ENCODE results near the gene SLC1A1.

The SLC1A1 gene

DNA sequence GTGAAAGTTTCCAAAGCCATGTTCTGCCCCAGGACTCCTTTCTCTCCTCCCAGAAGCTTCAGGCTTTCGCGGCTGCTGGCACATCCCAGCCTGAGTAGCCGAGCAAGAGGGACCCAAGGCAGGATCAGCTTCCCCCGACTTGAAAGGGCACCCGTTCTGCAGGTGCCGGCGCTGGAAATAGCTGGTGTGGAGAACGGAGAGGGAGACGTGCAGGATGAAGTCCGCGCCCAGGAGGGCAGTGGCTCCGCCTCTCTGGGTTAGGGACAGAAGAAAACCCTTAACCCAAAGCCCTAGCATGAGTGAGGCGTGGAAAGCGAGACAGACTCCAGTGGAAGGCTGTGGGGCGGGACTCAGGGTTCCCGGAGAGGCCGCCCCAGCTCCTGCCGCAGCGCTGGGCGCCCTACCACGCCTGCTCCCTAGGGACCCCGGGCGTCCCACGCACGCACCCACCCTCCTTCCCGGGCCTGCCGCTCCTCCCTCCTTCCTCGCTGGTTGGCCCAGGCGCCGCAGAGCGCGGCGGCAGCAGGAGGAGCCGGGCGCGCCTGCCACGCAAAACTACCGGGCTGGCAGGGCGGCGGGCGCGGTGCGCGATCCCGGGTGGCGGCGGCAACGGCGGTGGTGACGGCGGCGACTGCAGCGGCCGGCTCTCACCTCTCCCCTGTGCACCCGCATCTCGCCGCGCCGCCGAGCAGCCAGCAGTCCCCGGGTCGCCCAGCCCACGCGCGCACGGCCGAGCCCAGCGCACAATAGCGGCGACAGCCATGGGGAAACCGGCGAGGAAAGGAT is at the start of gene SLC1A1:
Gene SLC1A1, plus strand, starts transcription at position 550 of the 786 bp plus-strand sequence. Its CDS starts 212 bp downstream, at position 762.
- in situ Hi-C loops (cut with HindIII; ENCODE audit: low sequenced_read_pairs): no loop called here

DNA sequence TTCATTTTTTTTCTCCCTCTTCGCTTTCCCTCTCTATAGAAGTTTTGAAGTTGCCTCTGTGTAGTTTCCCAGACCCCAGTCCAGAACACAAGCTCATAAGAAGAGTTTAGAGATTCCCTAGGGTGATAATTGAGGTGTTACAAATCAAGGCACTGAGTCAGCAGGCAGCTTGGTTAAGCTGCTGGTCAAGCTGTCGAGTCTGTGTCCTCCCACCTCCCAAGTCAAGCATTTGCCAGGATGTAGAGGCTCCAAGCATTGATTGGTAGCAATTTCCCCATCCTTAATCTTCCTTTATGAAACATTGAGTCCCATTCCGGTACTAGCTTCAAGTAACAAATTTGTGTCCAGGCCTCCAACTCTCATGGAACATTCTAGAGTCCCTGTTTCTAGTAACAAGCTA is 47.5 kb upstream of the SLC1A1 start:
- in situ Hi-C loops (cut with HindIII; ENCODE audit: low sequenced_read_pairs): no loop called here

DNA sequence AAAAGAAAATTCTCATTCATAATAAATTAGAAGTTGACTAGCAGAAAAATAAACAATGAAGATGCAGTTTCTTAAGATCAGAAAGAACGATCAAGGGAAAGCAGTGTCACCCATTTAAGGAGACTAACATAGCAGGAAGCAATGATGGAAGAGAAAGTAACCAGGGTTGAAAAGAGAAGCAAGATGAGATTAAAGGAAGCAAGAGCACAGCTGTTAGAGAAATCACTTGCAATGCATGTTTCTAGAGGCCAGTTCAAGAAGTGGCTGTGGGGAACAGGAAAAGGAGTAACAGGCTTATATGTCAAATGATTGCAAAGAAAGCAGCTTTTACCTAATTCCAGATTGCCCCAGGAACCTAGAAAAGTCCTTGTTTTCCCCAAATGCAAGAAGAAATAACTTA is 46.8 kb upstream of the SLC1A1 start:
- in situ Hi-C loops (cut with HindIII; ENCODE audit: low sequenced_read_pairs): no loop called here

DNA sequence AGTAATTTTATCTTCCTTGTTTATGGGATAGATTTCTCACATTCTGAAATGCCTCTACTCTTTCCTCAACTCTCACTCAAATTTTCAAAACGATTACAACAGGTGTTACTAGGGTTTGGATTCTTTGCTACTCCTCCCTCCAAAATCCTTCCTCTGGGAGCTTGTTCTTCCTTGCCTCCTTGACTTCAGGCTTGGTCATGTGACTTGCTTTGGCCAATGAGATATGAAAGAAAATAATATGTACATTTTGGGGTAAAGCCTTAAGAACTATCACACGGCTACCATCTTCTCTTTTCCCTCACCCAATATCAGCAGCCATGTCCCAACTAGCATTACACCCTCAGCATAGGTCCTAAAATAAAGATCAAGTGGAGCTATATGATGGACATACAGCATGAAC is 28.8 kb upstream of the SLC1A1 start:
- in situ Hi-C loops (cut with HindIII; ENCODE audit: low sequenced_read_pairs): no loop called here

DNA sequence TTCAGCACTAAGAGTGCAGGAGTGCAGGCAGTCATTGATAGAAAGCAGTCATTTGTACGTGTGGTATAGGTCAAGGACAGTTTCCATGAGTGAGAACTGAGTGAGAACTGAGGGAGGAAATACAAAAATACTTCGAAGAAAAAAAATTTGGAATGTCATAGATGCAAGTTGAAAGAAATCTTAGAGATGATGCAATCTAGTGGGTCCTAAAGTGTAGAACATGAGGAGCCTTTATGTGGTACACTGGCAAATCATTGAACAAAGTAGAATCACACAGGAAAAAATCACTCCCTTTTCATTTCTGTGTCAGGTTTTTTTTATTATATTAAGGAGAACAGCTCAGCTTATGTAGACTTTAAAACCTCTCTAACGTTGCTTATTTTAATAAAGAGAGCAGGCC is 26.4 kb upstream of the SLC1A1 start:
- in situ Hi-C loops (cut with HindIII; ENCODE audit: low sequenced_read_pairs): no loop called here

DNA sequence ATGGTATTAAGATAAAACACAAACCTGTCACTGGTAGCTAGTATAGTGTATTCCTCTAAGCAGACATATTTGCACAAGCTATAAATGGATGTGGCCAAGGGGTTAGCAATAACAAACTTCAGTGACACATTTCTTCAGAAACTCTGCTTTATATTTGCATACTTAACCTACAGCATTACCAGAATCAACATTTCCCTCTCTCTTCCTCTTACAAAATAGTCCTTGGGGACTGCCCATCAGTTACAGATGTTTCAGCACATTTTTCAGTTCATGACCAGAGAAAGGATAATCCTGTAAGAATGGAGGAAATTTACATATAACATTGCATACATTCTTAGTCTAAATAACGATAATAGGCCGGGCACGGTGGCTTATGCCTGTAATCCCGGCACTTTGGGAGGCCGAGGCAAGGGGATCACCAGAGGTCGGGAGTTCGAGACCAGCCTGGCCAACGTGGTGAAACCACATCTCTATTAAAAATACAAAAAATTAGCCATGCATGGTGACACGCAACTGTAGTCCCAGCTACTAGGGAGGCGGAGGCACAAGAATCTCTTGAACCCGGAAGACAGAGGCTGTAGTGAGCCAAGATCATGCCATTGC is 25.3 kb upstream of the SLC1A1 start:
- in situ Hi-C loops (cut with HindIII; ENCODE audit: low sequenced_read_pairs): no loop called here

DNA sequence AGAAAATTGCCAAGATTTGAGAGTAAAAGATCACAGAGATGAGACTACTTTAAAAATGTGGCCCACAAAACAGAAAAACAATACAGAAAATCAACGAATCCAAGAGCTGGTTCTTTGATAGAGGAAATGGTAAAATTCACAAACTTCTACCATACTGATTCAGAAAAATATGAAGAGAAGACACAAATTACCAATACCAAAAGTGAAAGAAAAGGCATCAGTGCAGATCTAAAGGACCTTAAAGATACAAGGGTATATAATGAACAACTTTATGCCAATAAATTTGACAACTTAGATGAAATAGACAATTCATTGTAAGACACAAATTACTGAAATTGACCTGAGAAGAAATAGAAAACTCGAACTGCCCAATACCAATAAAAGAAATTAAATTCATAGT is 24.4 kb upstream of the SLC1A1 start:
- in situ Hi-C loops (cut with HindIII; ENCODE audit: low sequenced_read_pairs): no loop called here

DNA sequence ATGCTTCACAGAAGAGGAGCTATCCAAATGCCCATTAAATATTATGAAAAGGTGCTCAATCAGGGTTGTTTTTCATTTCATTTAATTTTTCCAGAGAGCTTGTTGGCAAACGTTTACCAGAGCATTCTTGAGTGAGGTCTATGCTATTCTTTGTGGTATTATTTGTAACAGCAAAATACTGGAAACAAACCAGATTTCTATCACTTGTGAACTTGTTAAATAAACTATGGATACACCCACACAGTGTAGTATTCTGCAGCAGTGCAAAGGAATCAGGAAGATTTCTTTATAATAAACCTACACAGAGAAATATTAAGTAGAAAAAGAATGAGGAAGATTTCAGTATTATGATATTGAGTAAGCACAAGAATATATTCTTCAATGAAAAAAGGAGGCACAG is 15.0 kb upstream of the SLC1A1 start:
- in situ Hi-C loops (cut with HindIII; ENCODE audit: low sequenced_read_pairs): no loop called here

DNA sequence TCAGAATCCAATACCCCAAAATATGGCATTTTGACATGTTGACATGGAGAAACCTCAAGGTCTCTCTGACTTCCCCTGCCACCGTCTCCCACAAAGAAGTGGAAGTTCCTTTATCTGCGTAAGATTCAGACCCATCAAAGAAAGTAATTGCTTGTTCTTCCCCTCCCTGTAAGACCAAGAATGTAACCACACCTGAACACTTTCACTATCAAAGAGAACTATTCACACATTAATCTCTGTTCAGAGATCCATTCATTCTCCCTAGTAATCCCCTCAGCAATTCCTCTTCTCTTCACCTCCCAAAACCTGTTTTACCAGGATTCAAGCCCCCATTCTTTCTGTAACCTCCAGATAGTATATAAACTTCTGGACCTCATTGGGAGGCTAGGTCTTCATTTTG is 4.1 kb upstream of the SLC1A1 start:
- in situ Hi-C loops (cut with HindIII; ENCODE audit: low sequenced_read_pairs): no loop called here

DNA sequence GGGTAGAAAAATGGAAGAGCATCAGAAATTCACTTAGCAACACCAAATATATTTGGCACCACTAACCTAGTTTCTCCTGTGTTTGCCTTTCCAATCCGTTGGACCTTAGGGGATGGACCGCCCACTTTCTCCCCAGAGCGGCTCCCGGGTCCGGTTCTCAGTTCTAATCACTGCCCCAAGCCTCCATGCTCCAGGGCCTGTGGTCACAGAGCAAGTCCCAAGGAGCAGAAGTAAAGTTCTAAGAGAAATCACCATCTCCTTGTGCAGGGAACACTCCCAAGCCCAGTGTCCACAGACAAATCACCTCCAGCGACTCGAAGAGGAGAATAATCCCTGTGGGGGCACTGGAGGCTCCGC is 728 bp upstream of the SLC1A1 start:
- in situ Hi-C loops (cut with HindIII; ENCODE audit: low sequenced_read_pairs): no loop called here

DNA sequence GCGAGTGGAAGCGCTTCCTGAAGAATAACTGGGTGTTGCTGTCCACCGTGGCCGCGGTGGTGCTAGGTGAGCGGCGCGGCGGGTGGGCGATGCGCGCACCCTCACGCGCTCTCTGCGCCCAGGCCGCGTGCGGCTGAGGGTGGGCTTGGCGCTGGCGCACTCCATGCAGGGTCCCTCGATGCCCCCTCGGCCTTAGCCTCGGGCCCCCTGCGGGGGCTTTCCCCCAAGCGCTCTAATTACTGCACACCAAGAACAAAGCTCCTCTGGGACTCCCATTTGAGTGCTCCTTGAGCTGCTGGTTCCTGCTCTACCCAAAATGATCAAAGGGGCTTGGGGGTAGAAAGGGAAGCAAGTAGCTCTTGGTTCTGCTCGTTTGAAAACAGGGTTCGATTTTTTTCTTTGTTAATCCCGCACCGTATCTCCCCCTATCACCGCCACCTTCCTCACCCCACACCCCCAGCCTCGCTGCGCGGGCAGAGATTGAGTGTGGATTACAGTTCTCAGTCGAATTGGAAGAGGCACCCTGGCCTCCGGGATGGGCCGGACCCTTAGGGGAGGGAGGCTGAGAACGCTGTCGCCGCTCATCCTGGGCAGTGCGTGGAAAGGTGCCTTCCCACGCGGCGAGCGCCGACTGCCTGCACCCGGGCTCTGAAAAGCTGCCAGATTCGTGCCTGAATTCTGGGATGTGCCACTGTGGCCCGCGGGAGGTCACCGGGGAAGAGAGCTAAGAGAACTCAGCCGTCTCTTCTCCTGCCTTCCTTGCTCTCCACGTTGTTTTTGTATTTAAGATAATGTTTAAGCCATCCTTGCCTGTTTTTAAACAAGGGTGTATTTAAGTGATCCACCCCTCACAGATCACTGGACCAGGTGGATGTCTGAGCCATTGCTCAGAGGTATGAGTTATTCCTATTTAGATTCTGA is 697 bp downstream of the SLC1A1 start:
- in situ Hi-C loops (cut with HindIII; ENCODE audit: low sequenced_read_pairs): no loop called here

DNA sequence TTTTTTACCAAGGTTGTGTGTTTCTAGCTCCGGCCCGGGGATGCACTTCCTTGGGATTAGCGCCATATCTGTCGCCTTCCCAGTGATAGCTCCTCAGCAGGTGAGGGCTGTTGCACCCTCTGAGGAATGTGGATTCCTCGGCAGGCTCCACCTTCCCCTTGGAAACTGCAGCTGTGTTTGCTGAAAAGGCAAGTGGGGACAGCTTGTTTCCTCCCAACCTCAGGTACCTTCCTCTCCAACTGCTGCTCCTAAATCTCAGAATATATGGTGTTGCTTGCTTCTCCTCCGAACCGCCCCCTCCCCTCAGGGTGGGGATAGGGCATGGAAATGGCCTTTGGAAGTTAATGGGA is 1.3 kb downstream of the SLC1A1 start:
- in situ Hi-C loops (cut with HindIII; ENCODE audit: low sequenced_read_pairs): no loop called here

DNA sequence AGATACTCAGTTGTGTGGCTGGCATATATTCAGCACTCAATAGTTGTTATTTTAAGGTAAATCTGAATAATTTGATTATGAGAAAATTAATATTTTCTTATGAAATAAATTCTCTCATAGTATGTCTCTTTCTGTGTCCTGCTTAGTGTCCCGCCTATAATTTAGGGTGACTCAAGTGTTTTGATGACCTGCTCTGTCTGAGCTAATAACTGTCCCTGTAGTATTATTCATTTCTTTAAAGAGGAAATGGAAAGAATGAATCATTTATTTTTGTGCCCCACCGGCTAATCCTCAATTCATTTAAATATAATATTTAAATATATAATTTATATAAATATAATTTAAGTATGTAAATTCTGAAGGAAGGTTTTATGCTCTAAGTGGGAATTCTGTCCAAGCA is 4.1 kb downstream of the SLC1A1 start:
- in situ Hi-C loops (cut with HindIII; ENCODE audit: low sequenced_read_pairs): no loop called here

DNA sequence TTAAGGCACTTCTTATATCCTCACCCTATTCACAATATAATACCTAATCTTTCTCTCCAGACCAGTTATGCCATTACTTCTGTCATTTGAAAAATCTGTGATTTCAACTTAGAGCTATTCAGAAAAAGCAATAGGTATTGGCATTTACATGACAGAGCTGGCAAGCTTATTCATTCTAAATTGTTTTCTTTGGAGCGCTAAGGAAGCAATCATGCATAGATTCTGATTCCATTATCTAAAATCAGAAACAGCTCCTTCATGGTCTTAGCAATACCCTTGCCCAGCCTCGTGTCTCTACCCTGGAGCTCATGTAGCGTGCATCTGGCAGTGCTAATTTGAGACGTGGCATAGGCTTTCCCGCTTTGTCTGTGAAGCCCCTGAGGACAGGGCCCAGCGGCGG is 4.5 kb downstream of the SLC1A1 start:
- in situ Hi-C loops (cut with HindIII; ENCODE audit: low sequenced_read_pairs): no loop called here

DNA sequence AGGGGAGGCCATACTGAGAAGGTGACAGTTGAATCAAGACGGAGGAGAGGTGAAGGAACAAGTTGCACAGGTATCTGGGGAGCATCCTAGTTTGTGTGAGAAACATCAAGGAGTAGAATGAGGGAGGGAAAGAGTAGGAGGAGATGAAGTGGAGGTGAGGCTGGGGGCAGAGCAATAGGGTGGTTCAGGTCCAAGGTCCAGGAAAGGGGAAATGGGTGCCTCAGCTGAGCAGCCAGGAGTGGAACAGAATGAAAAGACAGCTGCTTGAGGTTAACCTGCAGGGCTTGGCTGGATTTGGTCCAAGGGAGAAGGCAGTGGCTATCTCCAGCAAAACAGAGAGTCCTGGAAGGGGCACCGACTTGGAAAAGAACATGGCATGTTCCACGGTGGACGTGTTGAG is 5.3 kb downstream of the SLC1A1 start:
- in situ Hi-C loops (cut with HindIII; ENCODE audit: low sequenced_read_pairs): no loop called here

DNA sequence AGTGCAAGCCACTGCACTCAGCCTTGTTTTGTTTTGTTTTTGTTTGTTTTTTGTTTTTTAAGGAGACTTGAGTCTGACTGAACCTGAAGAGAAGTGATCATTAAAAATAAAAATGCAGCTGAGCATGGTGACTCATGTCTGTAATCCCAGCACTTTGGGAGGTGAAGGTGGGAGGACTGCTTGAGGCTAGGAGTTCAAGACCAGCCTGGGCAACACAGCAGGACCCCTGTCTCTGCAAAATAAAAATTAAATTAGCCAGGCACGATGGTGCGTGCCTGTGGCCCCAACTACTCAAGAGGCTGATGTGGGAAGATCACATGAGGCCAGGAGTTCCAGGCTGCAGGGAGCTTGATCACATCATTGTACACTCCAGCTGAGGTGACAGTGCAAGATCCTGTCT is 6.2 kb downstream of the SLC1A1 start:
- in situ Hi-C loops (cut with HindIII; ENCODE audit: low sequenced_read_pairs): no loop called here

DNA sequence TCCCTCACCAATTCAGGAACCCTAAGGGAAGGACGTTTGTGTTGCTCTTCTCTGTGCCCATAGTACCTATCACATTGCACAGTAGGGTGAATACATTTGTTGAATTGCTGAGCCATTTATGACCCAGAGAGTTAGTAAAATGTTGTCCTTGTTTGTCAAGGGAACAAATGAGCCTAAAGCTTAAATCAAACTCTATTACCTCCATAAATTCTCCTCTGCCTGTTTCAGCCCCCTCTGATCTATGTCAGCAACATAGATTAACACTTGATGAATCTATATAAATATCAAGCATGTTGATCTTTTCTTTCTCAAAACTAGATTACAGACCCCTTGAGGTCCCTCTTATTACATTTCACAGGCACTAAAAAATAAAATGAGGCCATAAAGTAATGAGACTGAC is 7.1 kb downstream of the SLC1A1 start:
- in situ Hi-C loops (cut with HindIII; ENCODE audit: low sequenced_read_pairs): no loop called here

DNA sequence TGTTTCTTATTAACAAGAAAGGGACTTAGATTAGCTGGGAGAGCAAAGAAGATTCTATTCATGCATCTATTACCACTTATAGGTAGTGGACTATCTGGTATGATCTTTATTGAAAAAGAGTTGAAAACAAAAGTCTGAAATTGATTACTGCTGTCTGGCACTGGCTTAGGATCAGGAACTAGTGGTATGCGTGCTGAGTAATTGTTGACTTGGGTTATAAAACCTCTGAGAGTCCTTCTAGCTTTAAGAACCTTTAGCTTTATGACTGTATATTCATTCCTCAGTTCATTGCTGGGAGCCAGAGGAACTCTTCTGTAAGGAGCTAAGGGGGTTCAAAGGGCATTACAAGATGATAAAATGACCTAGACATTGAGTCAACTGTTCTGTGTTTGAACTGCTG is 7.6 kb downstream of the SLC1A1 start:
- in situ Hi-C loops (cut with HindIII; ENCODE audit: low sequenced_read_pairs): no loop called here

DNA sequence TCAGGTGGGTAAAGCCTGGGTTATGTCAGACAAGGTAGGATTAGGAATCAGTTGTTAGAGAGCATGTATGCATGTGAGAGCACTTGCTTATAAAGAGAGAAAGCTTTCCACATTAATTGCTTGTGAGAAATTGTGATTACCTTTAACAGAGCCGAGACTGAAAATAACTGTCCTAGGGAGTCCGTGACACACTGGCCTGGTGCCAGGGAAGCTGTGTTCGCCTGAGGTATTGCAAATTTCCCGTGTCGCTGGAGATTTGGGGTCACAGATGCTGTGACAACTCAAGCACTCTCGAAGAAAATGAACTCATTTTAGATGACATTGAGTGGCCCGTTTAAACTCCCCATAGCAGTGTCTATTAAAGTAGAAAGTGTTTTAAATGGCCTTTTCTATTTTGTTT is 9.6 kb downstream of the SLC1A1 start:
- in situ Hi-C loops (cut with HindIII; ENCODE audit: low sequenced_read_pairs): no loop called here

DNA sequence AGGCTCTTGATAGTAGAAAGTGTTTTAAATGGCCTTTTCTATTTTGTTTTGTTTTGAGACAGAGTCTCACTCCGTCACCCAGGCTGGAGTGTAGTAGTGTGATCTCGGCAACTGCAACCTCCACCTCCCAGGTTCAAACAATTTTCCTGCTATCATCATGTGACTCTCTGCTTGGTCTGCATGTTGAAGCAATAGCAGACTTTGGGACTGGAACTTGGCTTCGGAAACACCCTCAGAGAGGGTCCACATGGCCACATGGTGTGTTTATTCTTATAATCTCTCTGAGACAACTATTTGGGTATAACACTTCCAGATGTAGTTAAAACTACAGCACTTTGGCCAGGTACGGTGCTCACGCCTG is 10.9 kb downstream of the SLC1A1 start:
- in situ Hi-C loops (cut with HindIII; ENCODE audit: low sequenced_read_pairs): no loop called here

DNA sequence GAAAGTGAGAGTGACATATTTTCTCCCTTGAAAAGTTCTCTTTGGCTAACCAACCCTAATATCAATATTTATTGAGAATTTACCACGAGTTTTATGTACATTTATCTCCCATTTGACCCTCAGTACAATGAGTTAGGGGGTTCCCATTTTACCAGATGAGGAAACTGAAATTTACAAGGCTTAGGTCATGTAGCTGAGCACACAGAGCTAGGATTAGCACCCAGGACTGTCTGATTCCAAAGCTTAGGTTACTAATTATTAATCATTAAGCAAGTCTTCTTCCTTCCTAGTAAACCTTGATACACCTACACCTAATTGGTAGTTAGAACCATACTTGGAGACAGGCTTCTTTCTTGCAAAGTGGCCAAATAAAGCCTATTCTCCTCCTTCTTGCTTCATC is 12.2 kb downstream of the SLC1A1 start:
- in situ Hi-C loops (cut with HindIII; ENCODE audit: low sequenced_read_pairs): no loop called here

DNA sequence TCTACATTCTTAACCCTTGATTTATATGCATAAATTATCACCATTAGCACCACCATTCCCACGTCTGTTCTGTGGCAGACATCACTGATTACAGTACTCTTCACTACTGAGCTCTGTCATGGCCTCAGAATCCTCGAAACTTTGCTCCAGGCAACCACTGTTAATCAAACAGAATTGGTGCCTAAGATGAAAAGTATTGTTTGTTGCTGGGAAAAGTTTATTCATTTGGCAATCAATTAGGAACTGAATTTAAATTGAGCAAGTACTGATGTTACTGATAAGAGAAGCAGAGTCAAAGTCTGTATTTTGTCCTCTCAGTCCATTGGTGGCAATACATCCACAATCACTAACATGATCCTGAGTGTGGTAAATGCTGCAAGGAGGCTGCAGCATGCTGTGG is 12.8 kb downstream of the SLC1A1 start:
- in situ Hi-C loops (cut with HindIII; ENCODE audit: low sequenced_read_pairs): no loop called here
